HFF-Myc (cell line): Measurements from ENCODE around the gene SRSF9.

Source experiments
- DNase-seq: peaks from one replicate; pipeline ENCODE4 v3.0.0-alpha.2; 2011; ENCODE audit warnings: low read depth; ENCODE audit errors: extremely low read depth
- H3K4me3 ChIP-seq: replicated peaks from 2 replicates; pipeline ENCODE4 v1.5.1; 2011; ENCODE audit warnings: low read depth, mild to moderate bottlenecking, control low read depth, low read length
- CTCF ChIP-seq: IDR thresholded peaks from 2 replicates; pipeline ENCODE4 v1.5.1; 2012; ENCODE audit warnings: mild to moderate bottlenecking, low read depth, low read length, control low read depth; ENCODE audit errors: missing control alignments

The SRSF9 gene

DNA sequence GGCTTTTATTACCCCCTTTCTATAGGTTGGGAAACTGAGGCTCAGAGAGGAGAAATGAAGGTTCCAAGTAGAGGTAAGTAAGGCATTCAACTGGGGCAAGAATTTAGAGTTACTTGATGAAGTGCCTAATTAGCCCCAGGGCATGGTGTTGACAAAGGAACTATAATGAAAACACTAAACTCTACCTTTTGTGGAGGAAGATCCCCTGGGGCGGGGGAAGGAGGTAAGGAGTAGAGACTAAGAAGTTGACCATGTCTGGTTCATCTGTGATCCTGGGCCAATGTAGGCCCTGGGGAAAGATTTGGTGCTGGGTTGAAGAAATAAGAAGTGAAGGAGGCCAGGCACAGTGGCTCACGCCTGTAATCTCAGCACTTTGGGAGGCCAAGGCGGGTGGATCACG lies 47.8 kb downstream of the SRSF9 start:
- DNase-seq, result no peak
- no peak overlapping the region for H3K4me3 ChIP-seq
- TF ChIP-seq CTCF, result no peak

DNA sequence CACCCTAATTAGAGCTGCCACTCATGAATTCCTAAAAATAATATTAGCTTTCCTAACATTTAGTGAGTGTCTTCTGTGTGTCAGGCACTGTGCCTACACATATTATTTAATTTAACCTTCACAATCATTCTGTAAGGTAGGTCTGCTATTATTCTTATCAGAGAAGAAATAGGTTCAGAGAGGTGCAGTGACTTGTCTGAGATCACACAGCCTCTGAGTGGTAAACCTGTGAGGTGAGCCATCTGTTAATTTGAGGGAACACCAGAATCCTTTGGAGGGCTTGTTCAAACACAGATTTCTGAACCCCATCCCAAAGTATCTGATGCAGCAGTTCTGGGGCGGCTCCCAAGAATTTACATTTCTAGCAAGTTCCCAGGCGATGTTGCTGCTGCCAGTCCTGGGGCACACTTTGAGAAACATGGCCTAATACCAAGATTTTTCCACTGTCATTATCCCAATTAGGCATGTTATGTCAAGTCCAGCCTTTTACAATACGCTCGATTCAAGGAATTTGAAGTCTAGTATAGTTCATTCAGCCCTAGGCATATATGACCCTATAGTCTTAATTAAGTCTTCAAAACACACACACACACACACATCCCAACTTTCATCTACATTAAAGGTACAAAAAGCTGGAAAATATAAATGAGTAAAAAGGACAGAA lies 51.5 kb downstream of the SRSF9 start:
- H3K4me3 ChIP-seq, result no peak overlapping the region
- DNase-seq, result no peak
- no peak for TF ChIP-seq CTCF

- no peak for DNase-seq
- TF ChIP-seq CTCF, result no peak
- no peak overlapping the region for H3K4me3 ChIP-seq
These were observed 52.9 kb downstream of the SRSF9 start for GRCh38 chr12:120416490-120417216.

DNA sequence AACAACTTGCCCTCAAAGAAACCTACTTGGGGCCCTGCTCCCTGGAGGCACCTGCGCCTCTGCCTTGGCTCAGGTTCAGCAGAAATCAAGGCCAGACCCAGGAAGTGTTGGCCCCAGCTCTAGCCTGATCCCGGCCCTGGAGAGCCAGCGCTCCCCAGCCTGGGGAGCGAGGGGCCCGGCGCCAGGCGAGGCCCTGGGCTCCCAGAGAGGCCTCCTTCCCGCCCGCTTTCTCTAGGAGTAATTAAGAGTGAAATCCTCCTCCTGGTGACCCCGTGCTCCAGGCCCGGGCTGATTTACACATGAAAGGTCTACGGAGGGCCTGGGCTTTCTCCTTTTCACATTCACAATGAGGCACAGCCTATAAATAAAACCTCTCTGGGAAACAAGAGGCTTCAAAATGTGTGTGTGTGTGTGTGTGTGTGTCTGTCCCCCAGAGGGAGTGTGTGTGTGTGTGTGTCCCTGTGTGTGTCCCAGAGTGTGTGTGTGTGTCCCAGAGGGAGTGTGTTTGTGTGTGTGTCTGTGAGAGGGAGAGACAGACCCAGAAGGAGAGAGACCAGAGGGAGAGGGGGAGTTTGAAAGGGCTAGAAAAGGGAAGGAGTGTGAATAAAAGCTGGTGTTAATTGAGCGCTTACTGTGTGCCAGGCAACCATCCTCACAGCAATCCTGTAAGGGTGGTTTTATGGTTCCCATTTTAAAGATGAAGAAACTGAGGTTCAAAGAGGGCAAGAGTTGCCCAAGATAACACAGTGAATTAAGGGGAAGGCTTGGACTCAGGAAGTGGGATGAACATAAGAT lies 55.5 kb downstream of the SRSF9 start:
- DNase-seq, result no peak
- TF ChIP-seq CTCF, result no peak
- no peak overlapping the region for H3K4me3 ChIP-seq

DNA sequence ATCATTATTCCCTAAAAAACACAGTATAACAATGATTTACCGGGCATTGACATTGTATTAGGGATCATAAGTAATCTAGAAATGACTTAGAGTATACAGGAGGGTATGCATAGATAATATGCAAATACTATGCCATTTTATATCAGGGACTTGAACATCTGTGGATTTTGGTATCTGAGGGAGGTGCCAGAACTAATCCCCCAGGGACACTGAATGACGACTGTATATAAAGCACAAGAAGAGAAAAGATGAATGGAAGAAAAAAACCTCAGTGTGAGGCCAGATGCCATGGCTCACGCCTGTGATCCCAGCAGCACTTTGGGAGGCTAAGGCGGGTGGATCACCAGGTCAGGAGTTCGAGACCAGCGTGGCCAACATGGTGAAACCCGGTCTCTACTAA lies 57.1 kb downstream of the SRSF9 start:
- no peak overlapping the region for H3K4me3 ChIP-seq
- no peak for DNase-seq
- TF ChIP-seq CTCF, result no peak
